ENCODE results near the gene S100A3. TPM values are rescaled to one million over a fixed set of nuclear protein-coding genes. Genes with fewer than 3 reads are reported as not detected.

S100A3 gene
- total RNA-seq, 2 experiments from 2014 or later = not detected

DNA sequence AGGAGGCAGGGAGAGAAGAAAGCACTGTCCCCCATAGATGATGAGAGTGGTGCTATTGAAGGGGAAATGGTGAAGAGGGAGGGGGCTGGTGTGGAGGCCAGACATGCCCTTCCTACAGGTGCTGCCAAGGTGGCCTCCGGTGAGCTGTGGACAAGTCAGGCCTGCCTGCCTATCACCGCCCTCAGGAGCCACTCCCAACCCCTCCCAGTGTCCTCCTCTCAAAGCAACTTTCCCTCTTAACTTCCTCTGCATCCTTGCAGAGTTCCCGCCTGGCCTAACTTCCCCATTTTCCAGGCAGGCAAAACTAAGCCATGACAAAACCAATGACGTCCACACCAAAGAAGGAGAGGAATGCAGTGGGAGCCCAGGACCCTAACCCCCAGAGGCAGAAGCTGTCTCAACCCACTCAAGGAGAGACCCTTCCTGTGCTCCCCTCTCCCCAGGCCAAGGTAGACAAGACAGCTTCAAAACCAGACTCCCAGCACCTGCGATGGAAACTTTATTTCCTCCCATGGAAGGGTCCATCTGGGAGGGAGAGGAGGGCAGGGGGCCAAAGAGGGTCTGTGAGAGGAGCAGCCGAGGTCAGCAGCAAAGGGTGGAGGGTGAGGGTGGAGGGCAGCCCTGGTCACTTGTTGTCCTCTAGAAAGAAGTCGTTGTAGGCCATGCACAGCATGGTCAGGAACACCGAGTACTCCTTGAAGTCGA is 12.2 kb downstream of the S100A3 start:
- peaks cover 19% of the 10 kb centered on the region for H3K36me3 Mint-ChIP-seq
- no peak for DNase-seq
- H3K9me3 Mint-ChIP-seq = no peaks in the 10 kb centered on the region
- H3K27ac Mint-ChIP-seq = peak overlapping the region; percentile 99
- peak overlapping the region; percentile 92 for H3K4me3 Mint-ChIP-seq
- peaks cover 68% of the 10 kb centered on the region for H3K4me1 Mint-ChIP-seq
- no peaks in the 10 kb centered on the region for H3K27me3 Mint-ChIP-seq

DNA sequence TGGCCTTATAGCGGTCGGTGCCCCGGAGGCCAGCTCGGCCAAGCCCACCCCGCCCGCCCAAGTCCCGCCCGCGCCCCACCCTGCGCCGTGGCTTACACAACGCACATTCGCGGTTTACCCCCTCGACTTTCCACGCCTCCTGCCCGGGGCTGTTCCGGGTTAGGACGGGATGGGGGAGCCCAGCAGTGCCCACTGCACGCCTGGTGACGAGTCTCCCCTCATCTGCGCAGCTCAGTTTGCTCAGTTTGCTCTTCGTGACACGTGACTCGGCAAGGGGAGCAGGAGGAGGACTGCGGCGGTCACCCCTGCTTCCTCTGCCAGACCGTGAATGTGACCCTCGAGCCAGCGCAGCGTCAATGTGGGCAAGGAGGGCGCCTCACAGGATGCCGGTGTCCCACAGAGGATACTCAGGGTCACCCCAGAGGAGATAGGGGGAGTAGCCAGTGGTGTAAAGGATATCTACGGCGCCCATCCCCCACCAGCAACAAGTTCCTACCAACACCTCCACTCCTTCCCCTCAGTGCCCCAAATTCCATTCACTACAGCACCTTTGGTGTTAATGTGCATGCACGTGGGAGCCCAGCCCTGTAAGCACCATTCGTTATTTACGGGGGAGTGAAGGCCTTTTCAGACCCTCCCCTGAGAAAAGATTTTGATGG is 12.9 kb downstream of the S100A3 start:
- Mint-ChIP-seq H3K9me3 (no peaks in the 10 kb centered on the region), H3K4me1 (peaks cover 68% of the 10 kb centered on the region), H3K27ac (peak overlapping the region; percentile 99), H3K36me3 (peaks cover 19% of the 10 kb centered on the region), H3K27me3 (no peaks in the 10 kb centered on the region), H3K4me3 (peak overlapping the region; percentile 93)
- DNase-seq = peak; percentile 84

GRCh38 chr1:153535242-153536011 is 13.6 kb downstream of the S100A3 start, which contains the start of gene S100A6:
Gene S100A6, minus strand, starts transcription at chr1:153535991. Its CDS starts 652 bp downstream, at chr1:153535339.
- Mint-ChIP-seq H3K36me3 (peaks cover 19% of the 10 kb centered on the region), H3K4me3 (peak within 1 kb of the TSS; percentile 93), H3K27me3 (no peaks in the 10 kb centered on the region), H3K4me1 (peaks cover 67% of the 10 kb centered on the region), H3K27ac (peak within 1 kb of the TSS; percentile 99), H3K9me3 (no peaks in the 10 kb centered on the region)
- DNase-seq = peak; percentile 50

DNA sequence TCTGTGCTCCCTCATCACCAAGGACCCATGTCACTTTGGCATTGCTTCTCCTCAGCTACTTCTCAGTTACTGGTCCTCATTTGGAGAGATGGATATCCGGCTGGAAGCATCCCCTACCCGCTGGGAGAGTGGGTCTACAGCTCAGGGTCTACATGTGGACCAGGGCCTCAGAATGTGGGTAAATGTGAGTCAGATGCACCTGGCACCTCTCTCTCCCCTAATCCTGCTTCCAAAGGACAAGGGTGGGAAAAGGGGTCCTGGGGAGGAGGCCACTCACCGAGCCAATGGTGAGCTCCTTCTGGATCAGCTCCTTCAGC is 14.2 kb downstream of the S100A3 start:
- Mint-ChIP-seq H3K4me3 (peak overlapping the region; percentile 93), H3K36me3 (peaks cover 19% of the 10 kb centered on the region), H3K9me3 (no peaks in the 10 kb centered on the region), H3K27ac (peak overlapping the region; percentile 94), H3K4me1 (peaks cover 62% of the 10 kb centered on the region), H3K27me3 (no peaks in the 10 kb centered on the region)
- no peak for DNase-seq

GRCh38 chr1:153534226-153534924 is 14.7 kb downstream of the S100A3 start:
- DNase-seq = no peak
- Mint-ChIP-seq H3K4me3 (peak overlapping the region; percentile 93), H3K4me1 (peaks cover 57% of the 10 kb centered on the region), H3K27me3 (no peaks in the 10 kb centered on the region), H3K9me3 (no peaks in the 10 kb centered on the region), H3K27ac (peak overlapping the region; percentile 94), H3K36me3 (peaks cover 19% of the 10 kb centered on the region)

- Mint-ChIP-seq H3K36me3 (peaks cover 19% of the 10 kb centered on the region), H3K27me3 (no peaks in the 10 kb centered on the region), H3K4me1 (peaks cover 56% of the 10 kb centered on the region), H3K27ac (peak overlapping the region; percentile 90), H3K9me3 (no peaks in the 10 kb centered on the region), H3K4me3 (peak overlapping the region; percentile 93)
- DNase-seq = no peak
Measured at GRCh38 chr1:153533689-153534201, 15.3 kb downstream of the S100A3 start.

DNA sequence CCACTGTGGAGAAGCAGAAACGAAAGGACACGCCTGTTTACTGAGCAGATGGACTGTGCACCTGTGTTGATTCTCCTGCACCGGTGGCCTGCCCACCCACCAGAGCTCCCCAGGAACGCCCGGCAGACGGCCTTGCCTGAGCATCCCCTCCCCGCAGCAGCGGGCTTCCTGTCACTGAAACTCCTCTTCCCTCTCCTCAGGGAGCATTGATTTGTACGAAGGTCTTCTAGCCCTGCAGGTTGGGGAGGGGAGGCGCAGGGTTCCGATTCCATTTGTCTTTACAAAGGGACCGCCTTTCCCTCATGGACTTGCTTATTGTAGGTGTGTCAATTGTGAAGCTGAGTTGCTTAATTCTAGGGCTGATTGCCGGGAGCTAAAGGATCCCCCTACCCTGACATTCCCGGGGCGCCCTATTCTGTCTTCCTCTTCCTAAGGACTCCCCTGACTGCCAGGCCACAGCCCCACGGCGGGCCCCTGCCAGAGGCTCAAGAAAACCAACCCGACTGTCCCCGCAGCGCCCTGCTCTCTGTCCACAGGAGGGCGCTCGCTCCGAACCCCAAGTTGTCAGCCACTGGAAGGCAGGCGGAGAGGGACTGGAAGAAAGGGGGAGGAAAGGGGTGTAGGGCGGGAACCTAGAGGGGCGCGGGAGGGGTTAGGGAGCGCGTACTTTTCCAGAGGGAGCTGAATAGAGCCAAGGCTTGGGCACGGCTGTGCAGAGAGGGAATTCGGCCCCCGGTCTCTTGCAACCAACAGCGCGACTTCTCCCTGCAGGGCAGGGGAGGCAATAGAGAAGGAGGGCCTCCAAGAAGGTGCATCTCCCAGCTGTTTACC is 16.1 kb downstream of the S100A3 start:
- Mint-ChIP-seq H3K27me3 (no peaks in the 10 kb centered on the region), H3K36me3 (peaks cover 19% of the 10 kb centered on the region), H3K4me1 (peaks cover 56% of the 10 kb centered on the region), H3K4me3 (peak overlapping the region; percentile 93), H3K9me3 (no peaks in the 10 kb centered on the region), H3K27ac (peak overlapping the region; percentile 90)
- peak; percentile 78 for DNase-seq

GRCh38 chr1:153532181-153532580 is 16.9 kb downstream of the S100A3 start:
- peaks cover 55% of the 10 kb centered on the region for H3K4me1 Mint-ChIP-seq
- H3K36me3 Mint-ChIP-seq = peaks cover 19% of the 10 kb centered on the region
- no peaks in the 10 kb centered on the region for H3K9me3 Mint-ChIP-seq
- peak overlapping the region; percentile 90 for H3K27ac Mint-ChIP-seq
- peak overlapping the region; percentile 93 for H3K4me3 Mint-ChIP-seq
- H3K27me3 Mint-ChIP-seq = no peaks in the 10 kb centered on the region
- peak; percentile 56 for DNase-seq

GRCh38 chr1:153531638-153532037 is 17.4 kb downstream of the S100A3 start:
- Mint-ChIP-seq H3K36me3 (peaks cover 19% of the 10 kb centered on the region), H3K9me3 (no peaks in the 10 kb centered on the region), H3K27ac (peak overlapping the region; percentile 90), H3K27me3 (no peaks in the 10 kb centered on the region), H3K4me1 (peaks cover 51% of the 10 kb centered on the region), H3K4me3 (no peak overlapping the region)
- no peak for DNase-seq

DNA sequence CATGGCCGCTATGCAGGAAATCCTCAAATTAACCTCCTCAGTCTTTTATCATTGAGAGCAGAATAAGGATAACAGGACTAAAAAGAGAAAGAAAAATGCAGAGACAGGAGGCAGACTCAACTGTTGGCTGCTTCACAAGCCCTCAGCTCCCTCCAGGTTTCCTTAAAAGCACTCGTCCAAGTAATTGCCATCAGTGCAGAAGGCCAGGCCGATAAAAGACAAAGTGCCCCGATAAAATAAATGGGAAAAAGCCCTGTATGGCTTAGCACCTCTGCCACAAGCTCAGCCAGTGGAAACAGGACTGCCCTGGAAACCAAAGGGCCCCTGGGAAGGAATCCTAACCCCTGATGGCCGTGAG is 21.4 kb downstream of the S100A3 start:
- no peaks in the 10 kb centered on the region for H3K27me3 Mint-ChIP-seq
- peaks cover 24% of the 10 kb centered on the region for H3K4me1 Mint-ChIP-seq

DNA sequence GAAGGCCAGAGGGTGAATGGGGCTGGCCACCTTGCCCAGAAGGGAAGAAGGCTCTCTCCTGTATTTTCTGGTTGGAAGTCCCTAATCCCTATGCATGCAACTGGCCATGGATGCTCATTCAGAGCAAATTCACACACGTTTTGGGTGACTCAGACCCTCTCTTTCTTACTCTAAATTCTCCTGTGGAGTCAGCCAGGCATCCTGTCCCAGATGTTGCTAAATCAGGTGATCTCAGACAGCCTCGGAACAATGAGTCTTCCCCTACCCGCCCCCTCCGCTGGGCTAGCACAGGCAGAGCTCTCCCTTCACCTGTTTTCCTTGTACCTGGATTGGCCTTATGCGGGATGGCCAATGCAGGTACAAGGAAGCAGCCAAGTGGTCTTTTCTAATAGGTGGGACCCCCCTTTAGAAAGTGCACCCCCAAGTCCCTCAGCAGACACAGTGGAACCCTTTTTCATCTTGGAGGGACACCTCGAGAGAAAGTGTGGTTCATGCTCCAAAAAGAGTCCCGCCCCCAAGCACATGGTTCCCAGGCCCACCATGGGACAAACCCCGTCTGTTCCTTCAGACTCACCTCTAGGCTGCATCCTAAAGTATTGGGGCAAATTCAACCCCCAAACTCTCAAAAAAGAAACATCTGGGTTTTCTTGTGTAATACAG is 21.9 kb downstream of the S100A3 start:
- Mint-ChIP-seq H3K27me3 (no peaks in the 10 kb centered on the region), H3K36me3 (no peaks in the 10 kb centered on the region), H3K4me3 (no peak overlapping the region), H3K4me1 (peaks cover 24% of the 10 kb centered on the region), H3K9me3 (no peaks in the 10 kb centered on the region), H3K27ac (no peak overlapping the region)
- no peak for DNase-seq

More for the DNA sequence above, 21.4 kb downstream of the S100A3 start:
- H3K4me3 Mint-ChIP-seq = no peak overlapping the region
- H3K36me3 Mint-ChIP-seq = no peaks in the 10 kb centered on the region
- H3K27ac Mint-ChIP-seq = no peak overlapping the region
- no peak for DNase-seq
- no peaks in the 10 kb centered on the region for H3K9me3 Mint-ChIP-seq

GRCh38 chr1:153526132-153526543 is 22.9 kb downstream of the S100A3 start:
- Mint-ChIP-seq H3K36me3 (no peaks in the 10 kb centered on the region), H3K27ac (no peak overlapping the region), H3K4me3 (no peak overlapping the region), H3K27me3 (no peaks in the 10 kb centered on the region), H3K9me3 (no peaks in the 10 kb centered on the region), H3K4me1 (peaks cover 14% of the 10 kb centered on the region)
- DNase-seq = no peak

GRCh38 chr1:153525088-153525728 is 23.9 kb downstream of the S100A3 start:
- Mint-ChIP-seq H3K27ac (no peak overlapping the region), H3K9me3 (no peaks in the 10 kb centered on the region), H3K27me3 (no peaks in the 10 kb centered on the region), H3K36me3 (no peaks in the 10 kb centered on the region), H3K4me1 (peaks cover 8% of the 10 kb centered on the region), H3K4me3 (no peak overlapping the region)
- DNase-seq = no peak
